H1 (cell line): ENCODE measurements around the gene APOBEC3G. TPM values are rescaled to one million over a fixed set of nuclear protein-coding genes. Genes with fewer than 3 reads are reported as not detected.
A peak's percentile ranks its signal among the peaks of the same experiment; 100 is the strongest.
"Not testable (repeated sequence)": the region's sequence is repeated elsewhere in the genome, so short reads cannot be mapped to it uniquely, and the experiment has no call there.

Source experiments
- CTCF ChIA-PET: fragments of 300-600 bp; sonication (Branson Sonifier 250); formaldehyde crosslinking; loops from one replicate; lab custom pipeline; 2021; ENCODE audit not compliant: partially characterized antibody; lab: Charles Lee
- POLR2A ChIA-PET: fragments of 300-600 bp; sonication (Branson Sonifier 250); formaldehyde crosslinking; loops from one replicate; lab custom pipeline; 2021; ENCODE audit warnings: inconsistent platforms; ENCODE audit not compliant: partially characterized antibody; lab: Charles Lee
- DNase-seq, 2 experiments: peaks; one replicate each; pipeline versions ENCODE4 v3.0.0 to v3.0.0-alpha.2; 2010 to 2022; ENCODE audit warnings: low spot score in 2 of 2, low read depth in 1 of 2, mixed read lengths in 1 of 2
- FAIRE-seq: peaks from 2 replicates; lab custom pipeline; 2011; peaks lifted over from hg19 to GRCh38; lab: Jason Lieb, UNC
- H2AFZ ChIP-seq: 2 replicates; pipeline ENCODE4 v1.8.1; 2012; ENCODE audit warnings: low read length, inconsistent platforms
- H2AK5ac ChIP-seq: 2 replicates; pipeline ENCODE4 v1.6.1; 2013; ENCODE audit warnings: low read depth, low read length
- H2BK120ac ChIP-seq: replicated peaks from 2 replicates; pipeline ENCODE3; 2013; ENCODE audit warnings: low read depth, low read length, inconsistent platforms
- H2BK12ac ChIP-seq: 2 replicates; pipeline ENCODE4 v1.6.1; 2013; ENCODE audit warnings: low read depth, low read length
- H2BK15ac ChIP-seq: 2 replicates; pipeline ENCODE4 v1.6.1; 2013; ENCODE audit warnings: low read length
- H2BK20ac ChIP-seq: 2 replicates; pipeline ENCODE4 v1.6.1; 2013; ENCODE audit warnings: low read length
- H2BK5ac ChIP-seq: 2 replicates; pipeline ENCODE4 v1.6.1; 2013; ENCODE audit warnings: low read depth, low read length
- H3K14ac ChIP-seq: 2 replicates; pipeline ENCODE4 v1.6.1; 2013; ENCODE audit warnings: inconsistent platforms; ENCODE audit not compliant: insufficient read length
- H3K18ac ChIP-seq: 2 replicates; pipeline ENCODE4 v1.6.1; 2013; ENCODE audit warnings: low read length; ENCODE audit errors: extremely low read depth
- H3K23ac ChIP-seq: 2 replicates; pipeline ENCODE4 v1.6.1; 2013; ENCODE audit warnings: inconsistent platforms; ENCODE audit not compliant: insufficient read length
- H3K23me2 ChIP-seq: 2 replicates; pipeline ENCODE4 v1.6.1; 2013; ENCODE audit warnings: low read depth, low read length
- H3K27ac ChIP-seq: 2 replicates; pipeline ENCODE4 v1.6.1; 2011; ENCODE audit warnings: low read depth, low read length, inconsistent platforms
- H3K27me3 ChIP-seq, 4 experiments: replicated peaks in 1 of 4; 1 replicate in 1 of 4; 2 replicates in 3 of 4; pipeline versions ENCODE4 v1.6.1 to v1.8.1; 2011 to 2013; ENCODE audit warnings: low read length in 3 of 4, mild to moderate bottlenecking in 3 of 4, inconsistent platforms in 2 of 4, mixed read lengths in 2 of 4, moderate library complexity in 1 of 4; ENCODE audit not compliant: control insufficient read depth in 3 of 4, insufficient read depth in 3 of 4; ENCODE audit errors: extremely low read depth in 1 of 4
- H3K36me3 ChIP-seq, 4 experiments: 2 replicates each; pipeline versions ENCODE4 v1.6.1 to v1.8.1; 2011 to 2013; ENCODE audit warnings: mild to moderate bottlenecking in 4 of 4, low read length in 3 of 4, moderate library complexity in 2 of 4, control low read depth in 1 of 4, inconsistent platforms in 1 of 4; ENCODE audit not compliant: insufficient read depth in 4 of 4, control insufficient read depth in 2 of 4
- H3K4ac ChIP-seq: replicated peaks from 2 replicates; pipeline ENCODE3; 2013; ENCODE audit warnings: low read length, low read depth, mixed read lengths, inconsistent platforms; ENCODE audit not compliant: insufficient read length
- H3K4me1 ChIP-seq, 4 experiments: replicated peaks in 1 of 4; 1 replicate in 1 of 4; 2 replicates in 3 of 4; pipeline versions ENCODE4 v1.6.1 to v1.8.1; 2011 to 2013; ENCODE audit warnings: low read length in 3 of 4, inconsistent platforms in 2 of 4, mixed read lengths in 1 of 4; ENCODE audit not compliant: insufficient read depth in 4 of 4, control insufficient read depth in 3 of 4
- H3K4me2 ChIP-seq, 2 experiments: 2 replicates each; pipeline versions ENCODE4 v1.6.1 to v1.8.1; 2011 to 2013; ENCODE audit warnings: low read depth in 2 of 2, low read length in 2 of 2, control low read depth in 1 of 2, inconsistent platforms in 1 of 2, mild to moderate bottlenecking in 1 of 2; ENCODE audit not compliant: insufficient read depth in 1 of 2
- H3K4me3 ChIP-seq, 4 experiments: fragments of 200-600, 300-600 bp in 1 of 4; sonication (generic), shearing (Covaris generic), sonication (Bioruptor Twin) in 1 of 4; 2 replicates each; pipeline versions ENCODE4 v1.5.1 to v1.8.1; 2011 to 2016; ENCODE audit warnings: low read length in 4 of 4, low read depth in 3 of 4, control low read depth in 2 of 4, inconsistent platforms in 2 of 4, mild to moderate bottlenecking in 2 of 4, mixed read lengths in 1 of 4, moderate library complexity in 1 of 4; ENCODE audit not compliant: insufficient read depth in 2 of 4; ENCODE audit errors: extremely low read depth in 1 of 4
- H3K56ac ChIP-seq: replicated peaks from 2 replicates; pipeline ENCODE3; 2013; ENCODE audit warnings: low read depth, mild to moderate bottlenecking, mixed read lengths, low read length, inconsistent platforms; ENCODE audit not compliant: insufficient read length
- H3K79me1 ChIP-seq: 2 replicates; pipeline ENCODE4 v1.6.1; 2013; ENCODE audit warnings: low read depth, low read length, control low read depth
- H3K79me2 ChIP-seq, 2 experiments: 2 replicates each; pipeline versions ENCODE4 v1.6.1 to v1.8.1; 2012 to 2013; ENCODE audit warnings: low read length in 2 of 2, mild to moderate bottlenecking in 2 of 2, inconsistent platforms in 1 of 2; ENCODE audit not compliant: insufficient read depth in 2 of 2, control insufficient read depth in 1 of 2
- H3K9ac ChIP-seq, 4 experiments: replicated peaks in 1 of 4; 1 replicate in 1 of 4; 2 replicates in 3 of 4; pipeline versions ENCODE4 v1.6.1 to v1.8.1; 2011 to 2013; ENCODE audit warnings: low read depth in 3 of 4, low read length in 3 of 4, control low read depth in 2 of 4, mild to moderate bottlenecking in 2 of 4, moderate library complexity in 2 of 4, inconsistent platforms in 1 of 4; ENCODE audit errors: extremely low read depth in 1 of 4
- H3K9me3 ChIP-seq, 2 experiments: 2 replicates each; pipeline versions ENCODE4 v1.6.1 to v1.8.1; 2012 to 2013; ENCODE audit warnings: mild to moderate bottlenecking in 2 of 2, moderate library complexity in 2 of 2, control low read depth in 1 of 2, inconsistent platforms in 1 of 2, low read depth in 1 of 2, low read length in 1 of 2, mixed read lengths in 1 of 2; ENCODE audit not compliant: insufficient read depth in 2 of 2
- H4K20me1 ChIP-seq, 2 experiments: replicated peaks in 1 of 2; 2 replicates each; pipeline versions ENCODE3 to v1.8.1; 2011 to 2013; ENCODE audit warnings: inconsistent platforms in 2 of 2, low read length in 2 of 2, mild to moderate bottlenecking in 1 of 2; ENCODE audit not compliant: insufficient read depth in 2 of 2, control insufficient read depth in 1 of 2
- H4K5ac ChIP-seq: 2 replicates; pipeline ENCODE4 v1.6.1; 2013; ENCODE audit warnings: low read length, low read depth, mixed read lengths, inconsistent platforms; ENCODE audit not compliant: insufficient read length
- H4K8ac ChIP-seq: 2 replicates; pipeline ENCODE4 v1.8.0; 2013; ENCODE audit warnings: mild to moderate bottlenecking, moderate library complexity, low read length, inconsistent platforms; ENCODE audit not compliant: insufficient read depth; ENCODE audit errors: extremely low read depth
- H4K91ac ChIP-seq: replicated peaks from 2 replicates; pipeline ENCODE3; 2013; ENCODE audit warnings: low read length, mixed read lengths, inconsistent platforms; ENCODE audit not compliant: insufficient read length
- WGBS, 2 experiments: shearing (Covaris generic) in 1 of 2; methylation state at CpG; one replicate each; pipeline versions ENCODE4 v1.1.6 to v1.1.7; 2013 to 2015; ENCODE audit warnings: low lambda C conversion rate in 2 of 2, mixed read lengths in 2 of 2, inconsistent platforms in 1 of 2, low coverage in 1 of 2, missing lambda C conversion rate in 1 of 2; ENCODE audit not compliant: insufficient replicate concordance in 2 of 2, insufficient coverage in 1 of 2, insufficient read length in 1 of 2; ENCODE audit errors: extremely low coverage in 1 of 2, missing lambda C conversion rate in 1 of 2; 5-methylcytosine and 5-hydroxymethylcytosine counted together
- polyA plus RNA-seq, 7 experiments: library from polyadenylated mRNA; depleted of rRNA in 3 of 7; stranded (reverse) in 5 of 7; unstranded in 2 of 7; fragments of >200 nt in 5 of 7; fragments of 200-250 nt in 2 of 7; gene quantifications; 1 replicate in 5 of 7; 2 replicates in 1 of 7; 4 replicates in 1 of 7; pipeline versions ENCODE4 v1.2.1 to v1.2.3, GENCODE V29; 2011 to 2013; ENCODE audit warnings: missing spikeins in 2 of 7, mixed read lengths in 2 of 7
- total RNA-seq: library from RNA; stranded (reverse); fragmentation: NEBNext Ultra II Directional; extraction: Animal tissue kit (Norgen Biotek cat#: 25700); gene quantifications from 2 replicates; pipeline ENCODE4 v1.2.1, GENCODE V29; 2021

APOBEC3G gene
- total and polyA plus RNA-seq, 2 of the 8 experiments (the other 6 are each of a cell fraction or from before 2014, with no cell fraction given) = 1.7 to 2.0 TPM

DNA sequence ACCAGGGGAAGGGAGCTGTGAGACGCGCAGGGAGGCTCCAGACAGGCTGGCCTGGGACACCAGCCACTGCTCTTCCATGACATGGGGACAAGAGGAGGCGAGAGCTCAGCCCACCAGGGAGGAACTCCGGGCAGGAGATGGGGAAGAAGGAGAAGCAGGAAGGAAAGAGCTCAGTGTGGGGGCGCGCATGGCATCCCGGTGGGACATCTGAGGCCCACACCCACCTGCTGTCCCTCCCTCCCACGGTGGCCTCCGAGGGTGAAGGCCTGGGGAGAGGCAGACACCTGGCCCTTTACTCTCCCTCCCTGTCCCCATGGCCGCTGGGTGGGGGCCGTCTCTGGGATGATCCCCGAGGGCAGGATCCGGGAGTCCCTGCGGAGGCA is 36.9 kb upstream of the APOBEC3G start:
- H3K27me3 ChIP-seq, H4K8ac ChIP-seq, H4K20me1 ChIP-seq, H3K4ac ChIP-seq, H3K9me3 ChIP-seq, H3K9ac ChIP-seq, H2BK20ac ChIP-seq, H3K27ac ChIP-seq, H2BK12ac ChIP-seq, H2BK15ac ChIP-seq, H3K56ac ChIP-seq, H2AFZ ChIP-seq, H3K79me2 ChIP-seq, H4K91ac ChIP-seq, H2BK120ac ChIP-seq, H3K23ac ChIP-seq, H2AK5ac ChIP-seq, H3K79me1 ChIP-seq, FAIRE-seq, H3K23me2 ChIP-seq, H3K36me3 ChIP-seq, H3K14ac ChIP-seq: not testable (repeated sequence)
- H3K18ac ChIP-seq = peak overlapping the region; percentile 83
- H4K5ac ChIP-seq = peak overlapping the region; percentile 88
- POLR2A ChIA-PET = interaction anchor here (0.6 to 2.5 kb wide), 8 partner anchors 14 to 94 kb away, joined by 3 to 7 read pairs (median 3); partner anchors contain the start of gene APOBEC3D
- peak in 1 of 2 experiments; percentile 65 for DNase-seq
- peak overlapping the region; percentile 71; the same call in 1 of the 2 replicates for H2BK5ac ChIP-seq
- CTCF ChIA-PET = interaction anchor here (0.7 to 1.0 kb wide), 3 partner anchors 12 to 754 kb away, joined by 3 read pairs; no protein-coding TSS in a partner anchor
- peaks cover 3 to 15% (median 10%) of the 10 kb centered on the region in 4 experiments for H3K4me1 ChIP-seq
- H3K4me3 ChIP-seq = peak overlapping the region in 2 of 4 experiments; percentile 17 to 54; a peak in 4 of 8 replicates
- 27% methylated on average over 8 of the region's 14 CpGs; no CpG with 5 or more reads in 1 of the 2 experiments for WGBS, 2 experiments
- peak overlapping the region; percentile 58 to 63 for H3K4me2 ChIP-seq
